Middle frontal gyrus (tissue), 1 donor: ENCODE results near the gene UPK2.

Source experiments
- DNase-seq: peaks from one replicate; pipeline ENCODE4 v3.0.0-alpha.2; 2015; ENCODE audit warnings: low spot score; ENCODE audit errors: extremely low spot score

Gene UPK2

GRCh38 chr11:118917481-118918127 is 38.5 kb upstream of the UPK2 start:
- DNase-seq = no peak

GRCh38 chr11:118918128-118918685 is 37.9 kb upstream of the UPK2 start:
- DNase-seq = no peak

GRCh38 chr11:118918686-118919280 is 37.3 kb upstream of the UPK2 start:
- DNase-seq = no peak

GRCh38 chr11:118921121-118921928 is 34.8 kb upstream of the UPK2 start:
- DNase-seq = no peak

- no peak for DNase-seq
These were observed 34.0 kb upstream of the UPK2 start for GRCh38 chr11:118921929-118922744.

- no peak for DNase-seq
These were observed 33.1 kb upstream of the UPK2 start for GRCh38 chr11:118922745-118923627.

- DNase-seq = no peak
These were observed 32.1 kb upstream of the UPK2 start for GRCh38 chr11:118923721-118924587.

- DNase-seq = no peak
These were observed 31.2 kb upstream of the UPK2 start for GRCh38 chr11:118924591-118925585.

- no peak for DNase-seq
These were observed 28.5 kb upstream of the UPK2 start for GRCh38 chr11:118927554-118928100.

- peak; percentile 80 for DNase-seq
These were observed 27.8 kb upstream of the UPK2 start for GRCh38 chr11:118928101-118928869.

- DNase-seq = no peak
These were observed 27.1 kb upstream of the UPK2 start for GRCh38 chr11:118928870-118929500.

- DNase-seq = peak; percentile 79
These were observed 26.5 kb upstream of the UPK2 start for GRCh38 chr11:118929501-118930093.

GRCh38 chr11:118930094-118930712 is 25.9 kb upstream of the UPK2 start:
- DNase-seq = peak; percentile 73

GRCh38 chr11:118931571-118931970 is 24.5 kb upstream of the UPK2 start:
- no peak for DNase-seq

GRCh38 chr11:118933486-118933885 is 22.6 kb upstream of the UPK2 start:
- DNase-seq = no peak

- no peak for DNase-seq
These were observed 20.7 kb upstream of the UPK2 start for GRCh38 chr11:118935376-118935775.
